PC-3 (cell line): Measurements from ENCODE around the gene OR51S1.

ENCODE experiments used
- CTCF ChIP-seq: fragments of 300-600 bp; sonication (generic); conservative IDR thresholded peaks from 2 replicates; pipeline ENCODE4 v1.5.1; 2017; ENCODE audit warnings: antibody characterized with exemption, low read depth, mild to moderate bottlenecking, low read length
- EZH2 ChIP-seq: fragments of 300-600 bp; sonication (generic); IDR thresholded peaks from one replicate; pipeline ENCODE4 v1.6.1; 2017; ENCODE audit warnings: antibody characterized with exemption, mild to moderate bottlenecking, low read length; ENCODE audit not compliant: unreplicated experiment
- EZH2phosphoT487 ChIP-seq: fragments of 300-600 bp; sonication (generic); IDR thresholded peaks from 2 replicates; pipeline ENCODE4 v1.6.1; 2018; ENCODE audit warnings: mild to moderate bottlenecking, antibody characterized with exemption, low read length, borderline replicate concordance

- no peak for TF ChIP-seq CTCF
- TF ChIP-seq EZH2, result no peak
- TF ChIP-seq EZH2phosphoT487, result no peak
Measured at GRCh38 chr11:4798427-4799183, 50.4 kb downstream of the OR51S1 start.
